Right lobe of liver (tissue), 6 donors: ENCODE measurements around the gene TGFB2. TPM values are rescaled to one million over a fixed set of nuclear protein-coding genes. Genes with fewer than 3 reads are reported as not detected.
A peak's percentile ranks its signal among the peaks of the same experiment; 100 is the strongest.

Source experiments
- ATAC-seq, 4 donors: fragments of 200-7000 bp; cut with Tn5 transposase; one replicate each; pipeline ENCODE4 v1.9.1; 2020; ENCODE audit warnings: mild to moderate bottlenecking in 4 of 4, moderate library complexity in 4 of 4
- DNase-seq, 3 donors: peaks; one replicate each; pipeline ENCODE4 v3.0.0-alpha.2; 2020
- H3K27ac ChIP-seq, 3 donors: fragments of 200-600 bp; one replicate each; pipeline ENCODE4 v1.8.0; 2022
- H3K27me3 ChIP-seq, 2 donors: fragments of 200-600 bp; one replicate each; pipeline ENCODE4 v1.8.0; 2022
- H3K36me3 ChIP-seq, 4 donors: fragments of 200-600 bp; sonication (generic) in 1 of 4; one replicate each; pipeline versions ENCODE4 v1.5.1 to v1.8.0; 2017 to 2022; ENCODE audit warnings: control low read depth in 1 of 4
- H3K4me1 ChIP-seq, 4 donors: fragments of 200-600 bp; sonication (generic) in 1 of 4; one replicate each; pipeline versions ENCODE4 v1.5.1 to v1.8.0; 2017 to 2022; ENCODE audit warnings: control low read depth in 1 of 4
- H3K4me3 ChIP-seq, 3 donors: fragments of 200-600 bp; one replicate each; pipeline ENCODE4 v1.8.0; 2022
- H3K9me3 ChIP-seq, 4 donors: fragments of 200-600 bp; sonication (generic) in 1 of 4; one replicate each; pipeline versions ENCODE4 v1.5.1 to v1.8.0; 2017 to 2022; ENCODE audit warnings: control low read depth in 1 of 4
- POLR2A ChIP-seq: fragments of 450-650 bp; IDR thresholded peaks from one replicate; pipeline ENCODE4 v1.6.1; 2017; ENCODE audit warnings: antibody characterized with exemption, mild to moderate bottlenecking
- WGBS: methylation state at CpG from one replicate; pipeline ENCODE4 v1.1.6; 2018; ENCODE audit warnings: low coverage, low lambda C conversion rate; ENCODE audit not compliant: insufficient coverage; ENCODE audit errors: missing lambda C conversion rate; 5-methylcytosine and 5-hydroxymethylcytosine counted together
- intact Hi-C, 2 donors: fragments of 100-400 bp; cut with DNase I; formaldehyde crosslinking; loops; one replicate each; pipeline versions ENCODE4 v1.11.2 to v1.14.1; 2022
- total RNA-seq, 6 experiments: library from RNA; depleted of rRNA in 2 of 6; stranded (reverse); fragments of >200 nt in 2 of 6; fragmentation: NEBNext Ultra II Directional in 3 of 6; extraction: Animal tissue kit (Norgen Biotek cat#: 25700) in 3 of 6; gene quantifications; one replicate each; pipeline versions ENCODE4 v1.1.0 to v1.2.4, GENCODE V29; 2016 to 2023
- TF ChIP-seq, protein P1 (sequence below), 4 donors: fragments of 200-600 bp in 3 of 4; fragments of 450-650 bp in 1 of 4; IDR thresholded peaks; one replicate each; pipeline versions ENCODE4 v1.5.1 to v1.8.0; 2016 to 2022; ENCODE audit warnings: antibody characterized with exemption in 4 of 4, mild to moderate bottlenecking in 2 of 4
- donor health status: DM: no; HTN: yes; CAD: no.
- donor health status: DM: no; HTN: no; CAD: no.
- donor health status: DM: no; HTN: no; CAD: no.
- donor health status: DM: no; HTN: yes; CAD: no.
- donor health status: DM: no; HTN: yes; CAD: no.

Gene TGFB2
- total RNA-seq, 6 experiments from 2014 or later = 0.18 to 2.8 (median 0.34) TPM

DNA sequence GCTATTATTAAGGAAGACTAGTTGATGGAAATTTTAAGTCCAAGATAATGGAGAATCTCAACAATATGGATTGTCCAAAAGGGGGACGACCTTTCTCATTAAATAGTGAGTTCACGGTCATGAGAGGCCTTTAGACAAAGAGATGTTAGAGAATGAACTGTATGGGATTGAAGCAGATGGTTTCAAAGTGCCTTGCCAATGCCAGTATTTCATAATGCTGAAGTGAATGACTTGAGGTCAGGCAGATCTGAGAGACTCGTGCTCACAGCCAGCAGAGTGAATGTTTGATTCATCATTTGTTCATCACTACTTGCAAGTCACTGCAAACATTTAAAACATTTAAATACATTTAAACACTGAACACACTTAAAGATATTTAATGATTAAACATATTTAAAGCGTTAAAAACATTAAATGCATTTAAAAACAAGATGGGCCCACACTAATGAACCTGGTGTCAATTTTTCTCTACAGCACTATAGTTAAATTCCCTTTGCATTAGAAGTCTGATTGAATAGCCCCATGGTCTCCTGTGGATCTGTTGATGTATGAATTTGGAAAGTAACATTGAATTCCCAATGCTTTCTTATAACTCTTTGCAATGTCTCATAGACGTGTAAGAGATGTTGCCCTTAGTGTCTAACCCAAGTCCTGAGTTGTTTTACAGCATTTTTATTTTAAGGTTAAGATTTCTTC is 80.7 kb downstream of the TGFB2 start:
- Histone ChIP-seq H3K4me1 (peaks cover 0 to 3% (median 0%) of the 10 kb centered on the region in 4 donors), H3K9me3 (no peaks in the 10 kb centered on the region), H3K4me3 (no peak overlapping the region), H3K27ac (no peak overlapping the region), H3K27me3 (no peaks in the 10 kb centered on the region), H3K36me3 (no peaks in the 10 kb centered on the region)
- TF ChIP-seq POLR2A = no peak
- TF ChIP-seq, protein P1, sequence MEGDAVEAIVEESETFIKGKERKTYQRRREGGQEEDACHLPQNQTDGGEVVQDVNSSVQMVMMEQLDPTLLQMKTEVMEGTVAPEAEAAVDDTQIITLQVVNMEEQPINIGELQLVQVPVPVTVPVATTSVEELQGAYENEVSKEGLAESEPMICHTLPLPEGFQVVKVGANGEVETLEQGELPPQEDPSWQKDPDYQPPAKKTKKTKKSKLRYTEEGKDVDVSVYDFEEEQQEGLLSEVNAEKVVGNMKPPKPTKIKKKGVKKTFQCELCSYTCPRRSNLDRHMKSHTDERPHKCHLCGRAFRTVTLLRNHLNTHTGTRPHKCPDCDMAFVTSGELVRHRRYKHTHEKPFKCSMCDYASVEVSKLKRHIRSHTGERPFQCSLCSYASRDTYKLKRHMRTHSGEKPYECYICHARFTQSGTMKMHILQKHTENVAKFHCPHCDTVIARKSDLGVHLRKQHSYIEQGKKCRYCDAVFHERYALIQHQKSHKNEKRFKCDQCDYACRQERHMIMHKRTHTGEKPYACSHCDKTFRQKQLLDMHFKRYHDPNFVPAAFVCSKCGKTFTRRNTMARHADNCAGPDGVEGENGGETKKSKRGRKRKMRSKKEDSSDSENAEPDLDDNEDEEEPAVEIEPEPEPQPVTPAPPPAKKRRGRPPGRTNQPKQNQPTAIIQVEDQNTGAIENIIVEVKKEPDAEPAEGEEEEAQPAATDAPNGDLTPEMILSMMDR (IDR thresholded peaks at IDR 0.05) = no peak
- intact Hi-C loops = no loop called here
- 47% methylated on average over 5 of the region's 5 CpGs for WGBS
- DNase-seq (no peak), ATAC-seq (peak in 3 of 4 donors; percentile 56 to 71 (median 67))

DNA sequence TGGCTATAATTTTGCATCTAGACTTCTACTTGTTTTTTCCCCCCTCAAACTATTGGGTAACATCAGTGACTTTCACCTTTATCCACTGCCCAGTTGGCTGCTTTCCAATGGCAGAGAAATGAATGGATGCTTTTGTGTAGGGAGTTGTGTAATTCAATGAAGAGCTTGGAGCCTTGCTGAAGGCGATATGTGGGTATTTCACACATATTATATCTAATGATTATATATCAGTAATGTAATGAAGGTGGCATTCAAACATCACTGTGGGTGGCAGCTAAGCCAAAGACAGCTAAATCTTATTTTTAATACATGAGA is 81.2 kb downstream of the TGFB2 start:
- Histone ChIP-seq H3K9me3 (no peaks in the 10 kb centered on the region), H3K27me3 (no peaks in the 10 kb centered on the region), H3K4me1 (peaks cover 0 to 3% (median 0%) of the 10 kb centered on the region in 4 donors), H3K36me3 (no peaks in the 10 kb centered on the region), H3K27ac (no peak overlapping the region), H3K4me3 (no peak overlapping the region)
- peak; percentile 62 to 90 (median 89) for ATAC-seq
- DNase-seq = peak in 1 of 3 donors; percentile 70
- TF ChIP-seq, protein P1 (IDR thresholded peaks at IDR 0.05) = no peak
- no peak for TF ChIP-seq POLR2A
- intact Hi-C loops = no loop called here
- WGBS = 25% methylated on average over 1 of the region's 1 CpG

DNA sequence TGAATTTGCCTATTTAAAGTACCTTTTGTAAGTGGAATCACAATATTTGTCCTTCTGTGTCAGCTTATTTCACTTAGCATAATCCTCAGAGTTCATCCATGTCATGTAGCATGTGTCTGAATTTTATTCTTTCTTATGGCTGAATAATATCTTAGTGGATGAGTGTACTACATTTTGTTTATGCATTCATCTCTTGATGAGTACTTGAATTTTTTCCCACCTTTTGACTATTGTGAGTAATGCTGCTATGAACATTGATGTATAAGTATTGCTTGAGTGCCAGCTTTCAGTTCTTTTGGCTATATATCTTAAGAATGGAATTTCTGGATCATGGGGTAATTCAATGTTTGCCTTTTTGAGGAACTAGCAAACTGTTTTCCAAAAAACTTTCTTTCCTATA is 84.2 kb downstream of the TGFB2 start:
- Histone ChIP-seq H3K9me3 (no peaks in the 10 kb centered on the region), H3K27me3 (no peaks in the 10 kb centered on the region), H3K27ac (no peak overlapping the region), H3K4me1 (peaks cover 0 to 3% (median 0%) of the 10 kb centered on the region in 4 donors), H3K36me3 (no peaks in the 10 kb centered on the region), H3K4me3 (no peak overlapping the region)
- intact Hi-C loops = no loop called here
- DNase-seq = no peak
- no peak for ATAC-seq
- no peak for TF ChIP-seq POLR2A
- TF ChIP-seq, protein P1 (IDR thresholded peaks at IDR 0.05) = no peak

DNA sequence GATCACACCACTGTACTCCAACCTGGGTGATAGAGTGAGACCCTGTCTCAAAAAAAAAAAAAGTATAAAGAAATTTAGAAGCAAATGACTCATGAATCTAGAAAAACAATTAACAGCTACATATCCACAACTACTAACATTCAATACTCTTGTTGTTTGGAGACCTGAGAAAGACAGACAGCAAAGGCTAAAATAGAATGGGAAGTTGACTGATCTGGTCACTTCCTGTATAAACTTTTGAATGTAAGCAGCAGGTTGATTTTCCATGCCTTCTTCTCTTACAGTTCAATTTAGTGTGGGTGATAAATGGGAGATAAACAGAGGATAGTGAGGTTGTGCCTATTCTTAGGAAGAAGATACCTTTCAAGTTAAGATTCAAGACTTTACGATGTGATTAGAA is 85.2 kb downstream of the TGFB2 start:
- no peak for ATAC-seq
- 75% methylated on average over 1 of the region's 1 CpG for WGBS
- DNase-seq = no peak

More for the DNA sequence above, 85.2 kb downstream of the TGFB2 start:
- no peaks in the 10 kb centered on the region for H3K9me3 ChIP-seq
- peaks cover 0 to 3% (median 0%) of the 10 kb centered on the region in 4 donors for H3K4me1 ChIP-seq
- TF ChIP-seq, protein P1 (IDR thresholded peaks at IDR 0.05) = no peak
- no peak for TF ChIP-seq POLR2A
- H3K36me3 ChIP-seq = no peaks in the 10 kb centered on the region
- H3K27ac ChIP-seq = no peak overlapping the region
- intact Hi-C loops = no loop called here
- H3K4me3 ChIP-seq = no peak overlapping the region
- H3K27me3 ChIP-seq = no peaks in the 10 kb centered on the region
